H1 (cell line): ENCODE measurements around the gene FBXO44. TPM values are rescaled to one million over a fixed set of nuclear protein-coding genes. Genes with fewer than 3 reads are reported as not detected.

Source experiments
- CTCF ChIA-PET: fragments of 300-600 bp; sonication (Branson Sonifier 250); formaldehyde crosslinking; loops from one replicate; lab custom pipeline; 2021; ENCODE audit not compliant: partially characterized antibody; lab: Charles Lee
- POLR2A ChIA-PET: fragments of 300-600 bp; sonication (Branson Sonifier 250); formaldehyde crosslinking; loops from one replicate; lab custom pipeline; 2021; ENCODE audit warnings: inconsistent platforms; ENCODE audit not compliant: partially characterized antibody; lab: Charles Lee
- DNase-seq, 2 experiments: peaks; one replicate each; pipeline versions ENCODE4 v3.0.0 to v3.0.0-alpha.2; 2010 to 2022; ENCODE audit warnings: low spot score in 2 of 2, low read depth in 1 of 2, mixed read lengths in 1 of 2
- FAIRE-seq: peaks from 2 replicates; lab custom pipeline; 2011; peaks lifted over from hg19 to GRCh38; lab: Jason Lieb, UNC
- H2AFZ ChIP-seq: 2 replicates; pipeline ENCODE4 v1.8.1; 2012; ENCODE audit warnings: low read length, inconsistent platforms
- H2AK5ac ChIP-seq: 2 replicates; pipeline ENCODE4 v1.6.1; 2013; ENCODE audit warnings: low read depth, low read length
- H2BK120ac ChIP-seq: replicated peaks from 2 replicates; pipeline ENCODE3; 2013; ENCODE audit warnings: low read depth, low read length, inconsistent platforms
- H2BK12ac ChIP-seq: 2 replicates; pipeline ENCODE4 v1.6.1; 2013; ENCODE audit warnings: low read depth, low read length
- H2BK15ac ChIP-seq: 2 replicates; pipeline ENCODE4 v1.6.1; 2013; ENCODE audit warnings: low read length
- H2BK20ac ChIP-seq: 2 replicates; pipeline ENCODE4 v1.6.1; 2013; ENCODE audit warnings: low read length
- H2BK5ac ChIP-seq: 2 replicates; pipeline ENCODE4 v1.6.1; 2013; ENCODE audit warnings: low read depth, low read length
- H3K14ac ChIP-seq: 2 replicates; pipeline ENCODE4 v1.6.1; 2013; ENCODE audit warnings: inconsistent platforms; ENCODE audit not compliant: insufficient read length
- H3K18ac ChIP-seq: 2 replicates; pipeline ENCODE4 v1.6.1; 2013; ENCODE audit warnings: low read length; ENCODE audit errors: extremely low read depth
- H3K23ac ChIP-seq: 2 replicates; pipeline ENCODE4 v1.6.1; 2013; ENCODE audit warnings: inconsistent platforms; ENCODE audit not compliant: insufficient read length
- H3K23me2 ChIP-seq: 2 replicates; pipeline ENCODE4 v1.6.1; 2013; ENCODE audit warnings: low read depth, low read length
- H3K27ac ChIP-seq: 2 replicates; pipeline ENCODE4 v1.6.1; 2011; ENCODE audit warnings: low read depth, low read length, inconsistent platforms
- H3K27me3 ChIP-seq, 4 experiments: replicated peaks in 1 of 4; 1 replicate in 1 of 4; 2 replicates in 3 of 4; pipeline versions ENCODE4 v1.6.1 to v1.8.1; 2011 to 2013; ENCODE audit warnings: low read length in 3 of 4, mild to moderate bottlenecking in 3 of 4, inconsistent platforms in 2 of 4, mixed read lengths in 2 of 4, moderate library complexity in 1 of 4; ENCODE audit not compliant: control insufficient read depth in 3 of 4, insufficient read depth in 3 of 4; ENCODE audit errors: extremely low read depth in 1 of 4
- H3K36me3 ChIP-seq, 4 experiments: 2 replicates each; pipeline versions ENCODE4 v1.6.1 to v1.8.1; 2011 to 2013; ENCODE audit warnings: mild to moderate bottlenecking in 4 of 4, low read length in 3 of 4, moderate library complexity in 2 of 4, control low read depth in 1 of 4, inconsistent platforms in 1 of 4; ENCODE audit not compliant: insufficient read depth in 4 of 4, control insufficient read depth in 2 of 4
- H3K4ac ChIP-seq: replicated peaks from 2 replicates; pipeline ENCODE3; 2013; ENCODE audit warnings: low read length, low read depth, mixed read lengths, inconsistent platforms; ENCODE audit not compliant: insufficient read length
- H3K4me1 ChIP-seq, 4 experiments: replicated peaks in 1 of 4; 1 replicate in 1 of 4; 2 replicates in 3 of 4; pipeline versions ENCODE4 v1.6.1 to v1.8.1; 2011 to 2013; ENCODE audit warnings: low read length in 3 of 4, inconsistent platforms in 2 of 4, mixed read lengths in 1 of 4; ENCODE audit not compliant: insufficient read depth in 4 of 4, control insufficient read depth in 3 of 4
- H3K4me2 ChIP-seq, 2 experiments: 2 replicates each; pipeline versions ENCODE4 v1.6.1 to v1.8.1; 2011 to 2013; ENCODE audit warnings: low read depth in 2 of 2, low read length in 2 of 2, control low read depth in 1 of 2, inconsistent platforms in 1 of 2, mild to moderate bottlenecking in 1 of 2; ENCODE audit not compliant: insufficient read depth in 1 of 2
- H3K4me3 ChIP-seq, 4 experiments: fragments of 200-600, 300-600 bp in 1 of 4; sonication (generic), shearing (Covaris generic), sonication (Bioruptor Twin) in 1 of 4; 2 replicates each; pipeline versions ENCODE4 v1.5.1 to v1.8.1; 2011 to 2016; ENCODE audit warnings: low read length in 4 of 4, low read depth in 3 of 4, control low read depth in 2 of 4, inconsistent platforms in 2 of 4, mild to moderate bottlenecking in 2 of 4, mixed read lengths in 1 of 4, moderate library complexity in 1 of 4; ENCODE audit not compliant: insufficient read depth in 2 of 4; ENCODE audit errors: extremely low read depth in 1 of 4
- H3K56ac ChIP-seq: replicated peaks from 2 replicates; pipeline ENCODE3; 2013; ENCODE audit warnings: low read depth, mild to moderate bottlenecking, mixed read lengths, low read length, inconsistent platforms; ENCODE audit not compliant: insufficient read length
- H3K79me1 ChIP-seq: 2 replicates; pipeline ENCODE4 v1.6.1; 2013; ENCODE audit warnings: low read depth, low read length, control low read depth
- H3K79me2 ChIP-seq, 2 experiments: 2 replicates each; pipeline versions ENCODE4 v1.6.1 to v1.8.1; 2012 to 2013; ENCODE audit warnings: low read length in 2 of 2, mild to moderate bottlenecking in 2 of 2, inconsistent platforms in 1 of 2; ENCODE audit not compliant: insufficient read depth in 2 of 2, control insufficient read depth in 1 of 2
- H3K9ac ChIP-seq, 4 experiments: replicated peaks in 1 of 4; 1 replicate in 1 of 4; 2 replicates in 3 of 4; pipeline versions ENCODE4 v1.6.1 to v1.8.1; 2011 to 2013; ENCODE audit warnings: low read depth in 3 of 4, low read length in 3 of 4, control low read depth in 2 of 4, mild to moderate bottlenecking in 2 of 4, moderate library complexity in 2 of 4, inconsistent platforms in 1 of 4; ENCODE audit errors: extremely low read depth in 1 of 4
- H3K9me3 ChIP-seq, 2 experiments: 2 replicates each; pipeline versions ENCODE4 v1.6.1 to v1.8.1; 2012 to 2013; ENCODE audit warnings: mild to moderate bottlenecking in 2 of 2, moderate library complexity in 2 of 2, control low read depth in 1 of 2, inconsistent platforms in 1 of 2, low read depth in 1 of 2, low read length in 1 of 2, mixed read lengths in 1 of 2; ENCODE audit not compliant: insufficient read depth in 2 of 2
- H4K20me1 ChIP-seq, 2 experiments: replicated peaks in 1 of 2; 2 replicates each; pipeline versions ENCODE3 to v1.8.1; 2011 to 2013; ENCODE audit warnings: inconsistent platforms in 2 of 2, low read length in 2 of 2, mild to moderate bottlenecking in 1 of 2; ENCODE audit not compliant: insufficient read depth in 2 of 2, control insufficient read depth in 1 of 2
- H4K5ac ChIP-seq: 2 replicates; pipeline ENCODE4 v1.6.1; 2013; ENCODE audit warnings: low read length, low read depth, mixed read lengths, inconsistent platforms; ENCODE audit not compliant: insufficient read length
- H4K8ac ChIP-seq: 2 replicates; pipeline ENCODE4 v1.8.0; 2013; ENCODE audit warnings: mild to moderate bottlenecking, moderate library complexity, low read length, inconsistent platforms; ENCODE audit not compliant: insufficient read depth; ENCODE audit errors: extremely low read depth
- H4K91ac ChIP-seq: replicated peaks from 2 replicates; pipeline ENCODE3; 2013; ENCODE audit warnings: low read length, mixed read lengths, inconsistent platforms; ENCODE audit not compliant: insufficient read length
- GABPA ChIP-seq: IDR thresholded peaks from 2 replicates; pipeline ENCODE4 v1.6.1; 2011; ENCODE audit warnings: mild to moderate bottlenecking, low read length, moderate library complexity, borderline replicate concordance; ENCODE audit not compliant: insufficient read depth
- GTF2F1 ChIP-seq: IDR thresholded peaks from 2 replicates; pipeline ENCODE4 v1.6.1; 2012; ENCODE audit warnings: low read depth, low read length, improper control_type of control experiment, borderline replicate concordance
- WGBS, 2 experiments: shearing (Covaris generic) in 1 of 2; methylation state at CpG; one replicate each; pipeline versions ENCODE4 v1.1.6 to v1.1.7; 2013 to 2015; ENCODE audit warnings: low lambda C conversion rate in 2 of 2, mixed read lengths in 2 of 2, inconsistent platforms in 1 of 2, low coverage in 1 of 2, missing lambda C conversion rate in 1 of 2; ENCODE audit not compliant: insufficient replicate concordance in 2 of 2, insufficient coverage in 1 of 2, insufficient read length in 1 of 2; ENCODE audit errors: extremely low coverage in 1 of 2, missing lambda C conversion rate in 1 of 2; 5-methylcytosine and 5-hydroxymethylcytosine counted together
- polyA plus RNA-seq, 7 experiments: library from polyadenylated mRNA; depleted of rRNA in 3 of 7; stranded (reverse) in 5 of 7; unstranded in 2 of 7; fragments of >200 nt in 5 of 7; fragments of 200-250 nt in 2 of 7; gene quantifications; 1 replicate in 5 of 7; 2 replicates in 1 of 7; 4 replicates in 1 of 7; pipeline versions ENCODE4 v1.2.1 to v1.2.3, GENCODE V29; 2011 to 2013; ENCODE audit warnings: missing spikeins in 2 of 7, mixed read lengths in 2 of 7
- total RNA-seq: library from RNA; stranded (reverse); fragmentation: NEBNext Ultra II Directional; extraction: Animal tissue kit (Norgen Biotek cat#: 25700); gene quantifications from 2 replicates; pipeline ENCODE4 v1.2.1, GENCODE V29; 2021
- TF ChIP-seq, protein P1 (sequence below): IDR thresholded peaks from 2 replicates; pipeline ENCODE4 v1.6.1; 2012; ENCODE audit warnings: inconsistent platforms

Gene FBXO44
- total and polyA plus RNA-seq, 2 of the 8 experiments (the other 6 are each of a cell fraction or from before 2014, with no cell fraction given): 27.0 to 27.2 TPM

DNA sequence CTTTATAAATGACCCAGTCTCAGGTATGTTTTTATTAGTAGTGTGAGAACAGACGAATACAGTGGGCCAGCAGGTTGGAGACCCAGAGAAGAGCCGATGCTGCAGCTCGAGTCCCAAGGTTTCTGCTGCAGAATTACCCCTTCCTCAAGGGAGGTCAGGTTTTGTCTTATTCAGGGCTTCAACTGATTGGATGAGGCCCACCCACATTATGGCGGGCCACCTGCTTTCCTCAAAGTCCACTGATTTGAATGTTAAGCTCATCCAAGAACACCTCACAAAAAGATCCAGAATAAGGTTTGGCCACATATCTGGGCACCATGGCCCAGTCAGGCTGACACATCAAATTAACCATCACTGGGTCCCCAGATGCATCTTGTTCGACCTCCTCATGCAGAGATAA lies 41.3 kb upstream of the FBXO44 start:
- DNase-seq: no peak
- H2BK12ac ChIP-seq: no peak overlapping the region
- H3K79me2 ChIP-seq: no peaks in the 10 kb centered on the region
- H4K5ac ChIP-seq: no peak overlapping the region
- H3K27me3 ChIP-seq: no peaks in the 10 kb centered on the region
- TF ChIP-seq, protein P1, sequence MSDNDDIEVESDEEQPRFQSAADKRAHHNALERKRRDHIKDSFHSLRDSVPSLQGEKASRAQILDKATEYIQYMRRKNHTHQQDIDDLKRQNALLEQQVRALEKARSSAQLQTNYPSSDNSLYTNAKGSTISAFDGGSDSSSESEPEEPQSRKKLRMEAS: no peak
- TF ChIP-seq GTF2F1 (no peak), GABPA (no peak)
- no peak overlapping the region for H4K91ac ChIP-seq
- H3K23me2 ChIP-seq: no peaks in the 10 kb centered on the region
- H2BK120ac ChIP-seq: no peak overlapping the region
- no peak overlapping the region for H3K27ac ChIP-seq
- CTCF ChIA-PET: interaction anchor here (1.0 to 4.9 kb wide), 5 partner anchors 13 to 134 kb away, joined by 3 to 32 read pairs (median 7); partner anchors contain the start of gene DISP3
- H3K14ac ChIP-seq: no peak overlapping the region
- no peak overlapping the region for H3K23ac ChIP-seq
- H3K79me1 ChIP-seq: no peaks in the 10 kb centered on the region
- H3K36me3 ChIP-seq: no peaks in the 10 kb centered on the region
- H2BK15ac ChIP-seq: no peak overlapping the region
- POLR2A ChIA-PET: interaction anchor here (1.2 to 1.3 kb wide), 2 partner anchors 9 to 24 kb away, joined by 3 to 4 read pairs; no protein-coding TSS in a partner anchor
- H3K4me2 ChIP-seq: no peak overlapping the region
- no peak for FAIRE-seq
- H3K56ac ChIP-seq: no peak overlapping the region
- H4K8ac ChIP-seq: no peak overlapping the region
- no peak overlapping the region for H2BK20ac ChIP-seq
- H3K4me3 ChIP-seq: no peak overlapping the region
- H3K4ac ChIP-seq: no peak overlapping the region
- H4K20me1 ChIP-seq: no peaks in the 10 kb centered on the region
- H2BK5ac ChIP-seq: no peak overlapping the region
- no peak overlapping the region for H2AFZ ChIP-seq
- WGBS, 2 experiments: 80% methylated on average over 5 of the region's 5 CpGs; no CpG with 5 or more reads in 1 of the 2 experiments
- H3K9ac ChIP-seq: no peak overlapping the region
- no peaks in the 10 kb centered on the region for H3K4me1 ChIP-seq
- H3K9me3 ChIP-seq: peaks cover 0 to 1% of the 10 kb centered on the region in 2 experiments; a peak in 1 of 4 replicates
- H3K18ac ChIP-seq: no peak overlapping the region
- no peak overlapping the region for H2AK5ac ChIP-seq
